ENCODE data around the gene SLC22A17. TPM values are rescaled to one million over a fixed set of nuclear protein-coding genes. Genes with fewer than 3 reads are reported as not detected.

Gene SLC22A17
- total and polyA plus RNA-seq, 9 of the 15 experiments (the other 6 are each of a cell fraction or from before 2014, with no cell fraction given) = 0.07 to 0.09 TPM; not detected in 7

DNA sequence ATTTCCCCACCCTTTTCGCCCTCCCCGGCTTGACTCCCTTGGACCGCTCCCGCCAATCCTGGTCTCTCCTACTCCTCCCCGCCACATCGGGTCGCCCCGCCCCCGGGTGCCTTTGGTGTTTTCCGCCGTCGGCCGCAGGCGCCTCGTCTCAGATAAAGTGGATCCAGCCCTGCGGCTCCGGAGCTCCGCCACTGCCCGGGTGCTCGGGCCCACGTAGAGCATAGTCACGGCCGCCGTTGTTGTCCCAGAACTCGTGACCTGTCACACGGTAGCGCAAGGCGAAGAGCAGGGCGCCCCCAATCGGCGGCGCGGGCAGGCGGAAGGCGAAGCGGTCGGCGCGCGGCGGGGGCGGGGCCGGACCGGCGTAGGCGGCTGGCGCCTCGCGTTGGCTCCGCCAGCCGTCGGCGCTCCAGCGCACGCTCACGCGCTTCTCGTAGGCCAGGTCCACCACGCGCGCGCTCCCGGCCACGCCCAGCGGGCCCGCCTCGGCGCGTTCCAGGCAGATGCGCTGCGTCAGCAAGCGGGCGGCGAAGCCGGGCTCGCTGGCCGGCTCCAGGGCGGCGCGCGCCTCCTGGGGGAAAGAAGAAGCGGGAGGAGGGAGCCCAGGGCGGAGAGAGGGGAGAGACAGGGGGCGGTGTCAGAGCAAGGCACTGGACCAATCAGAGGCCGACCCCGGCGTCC lies 51.3 kb downstream of the SLC22A17 start (continued):
- no peak for TF ChIP-seq NR4A1 (CRISPR knock-in tag; IDR thresholded peaks at IDR 0.05)
- TF ChIP-seq NR4A1 (tag; IDR thresholded peaks at IDR 0.05) = peak; percentile 78
- peak; percentile 91 to 92 for TF ChIP-seq FOXK2 (conservative IDR thresholded peaks at IDR 0.05 in 1 of 2, IDR thresholded peaks at IDR 0.05 in 1 of 2; ENCODE audit: low read depth in 2 of 2)
- TF ChIP-seq, protein P1, sequence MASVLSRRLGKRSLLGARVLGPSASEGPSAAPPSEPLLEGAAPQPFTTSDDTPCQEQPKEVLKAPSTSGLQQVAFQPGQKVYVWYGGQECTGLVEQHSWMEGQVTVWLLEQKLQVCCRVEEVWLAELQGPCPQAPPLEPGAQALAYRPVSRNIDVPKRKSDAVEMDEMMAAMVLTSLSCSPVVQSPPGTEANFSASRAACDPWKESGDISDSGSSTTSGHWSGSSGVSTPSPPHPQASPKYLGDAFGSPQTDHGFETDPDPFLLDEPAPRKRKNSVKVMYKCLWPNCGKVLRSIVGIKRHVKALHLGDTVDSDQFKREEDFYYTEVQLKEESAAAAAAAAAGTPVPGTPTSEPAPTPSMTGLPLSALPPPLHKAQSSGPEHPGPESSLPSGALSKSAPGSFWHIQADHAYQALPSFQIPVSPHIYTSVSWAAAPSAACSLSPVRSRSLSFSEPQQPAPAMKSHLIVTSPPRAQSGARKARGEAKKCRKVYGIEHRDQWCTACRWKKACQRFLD (CRISPR knock-in tag; IDR thresholded peaks at IDR 0.05) = peak; percentile 15; the same call in 1 of the 2 replicates
- TF ChIP-seq RHOXF2B (CRISPR knock-in tag; conservative IDR thresholded peaks at IDR 0.05) = no peak
- no peak for TF ChIP-seq ZNF785 (CRISPR knock-in tag; IDR thresholded peaks at IDR 0.05)
- TF ChIP-seq ZNF134 (CRISPR knock-in tag; conservative IDR thresholded peaks at IDR 0.05) = no peak
- peak; percentile 83; the same call in 1 of the 2 replicates for TF ChIP-seq SP1 (CRISPR knock-in tag; IDR thresholded peaks at IDR 0.05)
- TF ChIP-seq ZNF75A (CRISPR knock-in tag; IDR thresholded peaks at IDR 0.05) = no peak
- peak; percentile 49; the same call in 1 of the 2 replicates for TF ChIP-seq FOSL1 (tag; conservative IDR thresholded peaks at IDR 0.05)
- TF ChIP-seq TEAD4 (IDR thresholded peaks at IDR 0.05; ENCODE audit: low read length) = no peak; the same call in 1 of the 2 replicates
- peak; percentile 95; the same call in 1 of the 2 replicates for TF ChIP-seq TEAD4 (CRISPR knock-in tag; IDR thresholded peaks at IDR 0.05; ENCODE audit: borderline replicate concordance)
- no peak for TF ChIP-seq KLF6 (CRISPR knock-in tag; IDR thresholded peaks at IDR 0.05; ENCODE audit: borderline replicate concordance)
- TF ChIP-seq PCBP1 (IDR thresholded peaks at IDR 0.05; ENCODE audit: low read depth, low read length, poor library complexity, severe bottlenecking) = peak; percentile 38
- TF ChIP-seq, protein P2, sequence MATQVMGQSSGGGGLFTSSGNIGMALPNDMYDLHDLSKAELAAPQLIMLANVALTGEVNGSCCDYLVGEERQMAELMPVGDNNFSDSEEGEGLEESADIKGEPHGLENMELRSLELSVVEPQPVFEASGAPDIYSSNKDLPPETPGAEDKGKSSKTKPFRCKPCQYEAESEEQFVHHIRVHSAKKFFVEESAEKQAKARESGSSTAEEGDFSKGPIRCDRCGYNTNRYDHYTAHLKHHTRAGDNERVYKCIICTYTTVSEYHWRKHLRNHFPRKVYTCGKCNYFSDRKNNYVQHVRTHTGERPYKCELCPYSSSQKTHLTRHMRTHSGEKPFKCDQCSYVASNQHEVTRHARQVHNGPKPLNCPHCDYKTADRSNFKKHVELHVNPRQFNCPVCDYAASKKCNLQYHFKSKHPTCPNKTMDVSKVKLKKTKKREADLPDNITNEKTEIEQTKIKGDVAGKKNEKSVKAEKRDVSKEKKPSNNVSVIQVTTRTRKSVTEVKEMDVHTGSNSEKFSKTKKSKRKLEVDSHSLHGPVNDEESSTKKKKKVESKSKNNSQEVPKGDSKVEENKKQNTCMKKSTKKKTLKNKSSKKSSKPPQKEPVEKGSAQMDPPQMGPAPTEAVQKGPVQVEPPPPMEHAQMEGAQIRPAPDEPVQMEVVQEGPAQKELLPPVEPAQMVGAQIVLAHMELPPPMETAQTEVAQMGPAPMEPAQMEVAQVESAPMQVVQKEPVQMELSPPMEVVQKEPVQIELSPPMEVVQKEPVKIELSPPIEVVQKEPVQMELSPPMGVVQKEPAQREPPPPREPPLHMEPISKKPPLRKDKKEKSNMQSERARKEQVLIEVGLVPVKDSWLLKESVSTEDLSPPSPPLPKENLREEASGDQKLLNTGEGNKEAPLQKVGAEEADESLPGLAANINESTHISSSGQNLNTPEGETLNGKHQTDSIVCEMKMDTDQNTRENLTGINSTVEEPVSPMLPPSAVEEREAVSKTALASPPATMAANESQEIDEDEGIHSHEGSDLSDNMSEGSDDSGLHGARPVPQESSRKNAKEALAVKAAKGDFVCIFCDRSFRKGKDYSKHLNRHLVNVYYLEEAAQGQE (IDR thresholded peaks at IDR 0.05; ENCODE audit: borderline replicate concordance) = peak; percentile 67
- TF ChIP-seq, protein P2 (CRISPR knock-in tag; IDR thresholded peaks at IDR 0.05; ENCODE audit: low read depth) = no peak
- TF ChIP-seq, protein P3, sequence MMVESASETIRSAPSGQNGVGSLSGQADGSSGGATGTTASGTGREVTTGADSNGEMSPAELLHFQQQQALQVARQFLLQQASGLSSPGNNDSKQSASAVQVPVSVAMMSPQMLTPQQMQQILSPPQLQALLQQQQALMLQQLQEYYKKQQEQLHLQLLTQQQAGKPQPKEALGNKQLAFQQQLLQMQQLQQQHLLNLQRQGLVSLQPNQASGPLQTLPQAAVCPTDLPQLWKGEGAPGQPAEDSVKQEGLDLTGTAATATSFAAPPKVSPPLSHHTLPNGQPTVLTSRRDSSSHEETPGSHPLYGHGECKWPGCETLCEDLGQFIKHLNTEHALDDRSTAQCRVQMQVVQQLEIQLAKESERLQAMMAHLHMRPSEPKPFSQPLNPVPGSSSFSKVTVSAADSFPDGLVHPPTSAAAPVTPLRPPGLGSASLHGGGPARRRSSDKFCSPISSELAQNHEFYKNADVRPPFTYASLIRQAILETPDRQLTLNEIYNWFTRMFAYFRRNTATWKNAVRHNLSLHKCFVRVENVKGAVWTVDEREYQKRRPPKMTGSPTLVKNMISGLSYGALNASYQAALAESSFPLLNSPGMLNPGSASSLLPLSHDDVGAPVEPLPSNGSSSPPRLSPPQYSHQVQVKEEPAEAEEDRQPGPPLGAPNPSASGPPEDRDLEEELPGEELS (CRISPR knock-in tag; IDR thresholded peaks at IDR 0.05; ENCODE audit: borderline replicate concordance) = peak; percentile 97; the same call in 1 of the 2 replicates
